GM18870 (cell line): ENCODE data around the gene FAM78B.

Source experiments
- ATAC-seq: cut with Tn5 transposase; IDR thresholded peaks from one replicate; pipeline ENCODE4 v1.9.1; 2021; ENCODE audit warnings: moderate library complexity; ENCODE audit not compliant: unreplicated experiment

The FAM78B gene

DNA sequence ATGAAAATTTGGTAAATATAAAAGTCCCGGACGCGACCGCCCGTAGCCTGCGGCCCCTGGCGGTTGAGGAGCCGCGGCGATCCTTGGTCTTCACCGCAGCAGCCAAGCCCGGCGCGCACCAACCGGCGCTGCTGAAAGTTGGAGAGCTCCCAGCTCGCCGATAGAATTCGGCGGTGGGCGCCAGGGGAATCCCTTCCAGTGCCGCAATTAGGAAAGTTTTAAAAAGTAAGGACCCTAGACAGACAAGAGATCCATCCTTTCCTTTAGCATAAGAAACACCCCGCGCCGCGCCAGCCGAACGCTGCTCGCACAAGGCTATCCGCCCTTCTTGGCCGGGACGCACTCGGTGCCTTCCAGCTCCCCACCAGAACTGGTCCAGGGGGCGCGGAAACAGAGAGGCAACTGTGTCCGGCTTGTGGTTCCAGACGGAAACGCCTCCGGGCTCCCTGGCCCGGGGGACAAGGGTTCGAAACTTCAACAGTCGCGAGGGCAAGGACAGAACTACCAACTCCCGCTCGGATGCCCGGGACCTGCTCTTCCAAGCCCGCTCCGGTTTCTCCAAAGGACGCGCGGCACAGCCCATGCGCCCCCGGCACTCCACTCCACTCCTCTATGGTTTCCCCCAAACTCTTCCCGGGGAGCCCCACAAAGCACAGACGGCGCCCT is 1.7 kb downstream of the FAM78B start:
- peak; percentile 23 for ATAC-seq

DNA sequence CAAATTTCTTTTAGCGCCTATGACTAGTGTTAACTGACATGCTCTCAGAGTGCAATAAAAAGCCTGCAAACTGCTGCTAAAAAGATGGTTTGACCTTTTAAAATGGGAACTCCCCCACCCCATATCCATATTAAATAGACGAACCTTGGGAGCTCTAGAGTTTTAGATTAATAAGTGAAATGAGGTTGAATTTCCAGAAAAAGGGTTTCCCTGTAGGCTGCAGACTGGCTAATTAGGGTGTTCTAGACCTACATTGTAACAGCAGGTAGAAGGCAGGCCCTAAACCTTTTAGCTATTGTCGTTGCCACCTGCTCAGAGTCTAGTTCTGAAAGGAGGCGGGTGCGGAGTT is 2.2 kb downstream of the FAM78B start:
- ATAC-seq, result no peak

DNA sequence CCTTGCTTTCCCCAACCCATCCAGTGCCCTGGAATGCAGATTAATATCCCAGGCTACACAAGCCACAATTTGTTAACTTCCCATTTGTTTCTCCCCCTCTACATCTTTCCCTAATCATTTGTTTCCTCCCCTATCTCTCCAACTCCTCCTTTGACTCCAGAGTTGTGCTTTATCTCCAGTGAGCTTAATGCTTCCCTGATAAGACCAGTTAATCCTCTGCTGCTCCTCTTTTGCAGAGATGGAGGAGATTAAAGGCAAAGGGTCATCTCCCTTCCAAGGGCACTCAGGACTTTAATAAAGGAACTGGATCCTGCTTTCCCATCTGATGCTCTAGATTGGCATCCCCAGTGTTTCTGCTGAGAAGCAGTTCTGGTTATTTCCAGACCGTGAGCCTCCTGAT is 7.1 kb downstream of the FAM78B start:
- ATAC-seq, result no peak

DNA sequence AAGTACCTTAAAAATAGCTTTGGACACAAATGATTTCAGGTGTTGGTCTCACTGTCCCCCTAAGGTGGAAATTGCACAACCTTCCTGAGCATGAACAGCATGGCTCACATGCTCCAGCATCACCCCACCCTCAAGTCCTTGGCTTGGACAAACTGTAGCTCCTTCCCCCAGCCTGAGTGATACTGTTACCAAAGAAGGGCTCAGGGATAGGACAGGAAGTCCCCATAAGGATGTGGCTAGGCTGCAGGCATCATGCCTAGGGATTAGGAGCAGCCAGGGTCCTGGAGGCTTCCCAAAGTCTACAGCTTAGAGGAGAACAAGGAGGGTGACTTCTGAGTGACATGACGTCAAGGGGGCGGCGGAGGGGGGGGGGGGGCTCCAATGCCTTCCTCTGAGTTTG is 10.1 kb downstream of the FAM78B start:
- no peak for ATAC-seq

DNA sequence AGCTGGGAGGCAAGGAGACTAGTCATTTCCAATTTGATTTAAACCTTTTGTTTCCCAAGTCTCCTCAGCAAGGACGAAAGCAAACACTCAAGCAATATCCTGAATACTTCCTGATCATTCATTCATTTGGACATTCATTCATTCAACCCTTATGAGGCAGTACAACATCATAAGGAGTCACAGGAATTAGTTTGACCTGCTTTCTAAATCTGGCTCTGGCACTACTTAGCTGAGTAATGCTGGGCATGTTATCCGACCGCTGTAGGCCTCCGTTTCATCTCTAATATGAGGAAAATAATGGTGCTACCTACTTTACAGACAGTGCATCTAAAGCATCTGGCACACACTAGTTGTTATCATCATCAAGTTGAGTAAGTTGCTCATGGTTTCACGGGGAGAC is 11.7 kb downstream of the FAM78B start:
- ATAC-seq, result no peak

DNA sequence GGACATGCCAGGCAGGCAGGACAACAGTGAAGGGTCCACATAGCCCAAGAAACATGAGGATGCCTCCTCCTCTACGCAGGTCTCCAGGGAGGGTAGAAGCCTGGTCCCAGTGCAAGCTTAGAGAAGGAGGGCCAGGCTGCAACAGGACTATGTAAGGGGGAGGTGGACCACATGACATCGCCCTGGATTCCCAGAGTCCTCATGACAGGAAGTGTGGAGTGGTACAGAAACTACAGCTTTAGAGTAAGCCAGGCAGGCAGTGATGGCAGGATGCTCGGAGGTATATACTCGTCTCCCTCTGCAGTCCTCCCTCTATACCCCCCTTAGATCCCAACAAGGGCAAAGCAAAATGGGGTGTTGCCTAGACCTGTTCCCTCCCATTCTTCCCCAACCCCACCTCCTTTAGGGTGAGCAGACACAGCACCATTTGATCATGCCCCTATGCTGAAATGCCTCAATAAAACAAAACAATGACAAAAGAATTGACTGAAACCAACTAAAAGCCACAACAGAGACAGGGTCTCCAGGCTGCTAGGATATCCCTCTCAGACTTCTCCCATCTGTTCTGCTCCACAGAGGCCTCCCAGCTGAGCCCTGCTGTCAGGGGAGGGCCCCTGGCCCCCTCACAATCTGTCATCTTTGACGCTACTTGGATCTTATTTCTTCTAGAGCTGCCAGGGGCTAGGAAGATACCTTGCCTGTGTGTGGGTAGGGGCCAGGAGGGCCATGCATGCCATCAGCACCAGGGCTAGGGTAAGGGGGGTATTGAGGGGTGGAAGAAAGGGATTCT is 13.1 kb downstream of the FAM78B start:
- ATAC-seq, result no peak

DNA sequence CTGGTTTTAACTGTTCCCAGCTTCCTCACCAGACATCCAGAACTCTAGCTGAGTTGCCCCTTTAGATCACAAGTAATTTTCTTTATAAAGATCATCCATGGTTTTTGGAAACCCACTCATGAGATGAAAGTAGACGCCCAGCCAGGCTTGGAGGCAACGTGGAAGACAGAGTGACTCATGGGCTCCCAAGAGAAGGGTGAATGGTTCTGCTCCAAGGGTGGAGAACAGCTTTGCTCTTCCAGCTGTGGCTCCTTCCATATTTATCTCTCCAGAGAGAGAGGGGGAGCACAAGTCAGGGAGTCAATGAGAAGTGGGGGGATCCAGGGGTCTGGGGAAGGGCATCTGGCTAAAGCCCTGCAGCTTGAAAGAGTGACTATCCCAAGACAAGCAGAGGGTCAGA is 13.8 kb downstream of the FAM78B start:
- ATAC-seq, result no peak

DNA sequence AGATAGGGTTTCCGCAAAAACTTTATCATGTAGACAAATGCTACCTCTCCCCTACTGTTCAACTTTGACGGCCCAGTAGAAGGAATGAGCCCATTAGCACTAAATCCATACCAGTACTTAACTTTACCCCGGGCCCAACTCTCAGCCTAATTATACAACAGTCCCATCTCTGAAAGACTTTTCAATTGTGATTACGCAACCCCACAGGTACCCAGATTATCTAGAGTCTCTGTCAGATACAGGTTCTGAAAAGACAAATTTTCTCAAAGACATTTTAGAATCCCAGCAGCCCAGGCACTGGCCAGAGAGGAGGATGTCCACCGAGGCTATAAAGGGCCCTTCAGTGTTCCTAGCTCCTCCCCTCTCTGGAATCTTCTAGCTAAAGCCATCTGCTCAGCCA is 15.0 kb downstream of the FAM78B start:
- ATAC-seq, result no peak

DNA sequence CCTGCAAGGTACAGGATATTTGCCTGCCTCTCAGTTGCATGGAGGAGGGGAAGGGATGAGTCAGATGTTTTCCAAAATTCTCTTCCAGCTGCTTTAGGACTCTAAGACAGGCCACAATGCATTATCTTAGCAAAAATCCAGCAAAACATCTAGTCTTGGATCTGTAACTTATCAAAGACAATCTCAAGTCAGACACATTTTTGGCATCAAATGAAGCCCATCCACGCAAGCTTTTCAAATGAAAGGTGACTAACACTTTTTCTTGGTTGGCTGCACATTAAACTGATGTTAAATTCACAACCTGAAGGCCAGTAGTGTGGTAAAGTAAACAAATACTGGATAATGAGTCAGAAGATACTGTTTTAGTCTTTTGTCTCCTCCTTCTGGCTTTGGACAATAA is 21.3 kb downstream of the FAM78B start:
- ATAC-seq, result no peak

DNA sequence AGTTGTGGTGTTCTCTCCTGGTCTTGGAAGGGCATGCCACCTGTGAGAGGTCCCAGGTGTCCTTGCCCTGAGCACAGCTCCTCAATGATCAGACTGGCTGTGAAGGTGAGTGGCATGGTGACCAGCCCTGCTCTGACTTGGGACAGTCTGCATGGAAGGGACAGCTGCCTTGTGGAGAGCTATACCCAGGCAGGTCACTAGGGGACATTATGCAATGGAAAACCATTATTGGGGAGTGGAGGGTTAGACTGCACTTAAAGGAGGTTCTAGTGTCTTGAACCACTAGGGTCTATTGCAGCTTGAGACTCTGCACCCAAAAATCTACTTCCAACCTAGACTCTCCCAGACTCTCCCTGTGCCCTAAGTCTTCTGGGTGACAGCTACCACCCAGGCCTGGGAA is 24.8 kb downstream of the FAM78B start:
- ATAC-seq, result no peak

DNA sequence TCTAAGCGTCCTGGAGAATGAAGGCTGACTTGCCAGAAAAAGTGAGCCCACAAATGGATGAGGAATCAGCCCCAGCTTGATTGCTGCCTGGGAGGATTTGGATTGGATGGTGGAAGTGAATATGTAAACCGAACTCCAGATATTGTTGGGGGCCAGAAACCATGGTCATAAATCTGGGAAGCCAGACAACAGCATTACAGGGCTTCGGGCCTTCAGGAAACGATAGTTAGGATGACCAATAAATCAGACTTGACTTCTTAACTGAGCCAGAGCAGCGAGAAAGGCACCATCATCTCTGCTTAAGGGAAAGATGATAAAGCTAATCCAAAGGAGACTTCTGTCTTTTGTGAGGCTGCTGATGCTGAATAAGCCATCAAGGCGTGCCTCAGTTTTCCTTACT is 26.6 kb downstream of the FAM78B start:
- no peak for ATAC-seq

DNA sequence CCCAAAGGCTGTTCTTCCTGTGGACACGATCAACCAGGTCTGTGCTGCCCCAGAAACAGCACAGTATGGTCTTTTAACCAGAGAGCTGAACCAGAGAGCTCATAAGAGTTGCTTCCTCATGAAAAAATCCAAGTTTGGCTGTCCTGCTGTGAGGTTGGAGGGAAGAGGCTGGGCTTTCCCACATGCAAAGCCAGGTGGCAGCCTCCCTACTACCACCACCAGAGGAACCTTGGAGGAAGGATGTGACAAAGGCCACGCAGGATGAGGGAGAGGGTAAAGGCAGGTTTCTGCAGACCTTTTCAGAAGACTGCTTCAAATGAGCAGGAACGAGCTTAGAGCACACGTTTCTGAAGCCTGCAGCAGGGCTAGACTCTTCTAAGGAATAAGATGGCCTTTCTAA is 27.1 kb downstream of the FAM78B start:
- no peak for ATAC-seq

DNA sequence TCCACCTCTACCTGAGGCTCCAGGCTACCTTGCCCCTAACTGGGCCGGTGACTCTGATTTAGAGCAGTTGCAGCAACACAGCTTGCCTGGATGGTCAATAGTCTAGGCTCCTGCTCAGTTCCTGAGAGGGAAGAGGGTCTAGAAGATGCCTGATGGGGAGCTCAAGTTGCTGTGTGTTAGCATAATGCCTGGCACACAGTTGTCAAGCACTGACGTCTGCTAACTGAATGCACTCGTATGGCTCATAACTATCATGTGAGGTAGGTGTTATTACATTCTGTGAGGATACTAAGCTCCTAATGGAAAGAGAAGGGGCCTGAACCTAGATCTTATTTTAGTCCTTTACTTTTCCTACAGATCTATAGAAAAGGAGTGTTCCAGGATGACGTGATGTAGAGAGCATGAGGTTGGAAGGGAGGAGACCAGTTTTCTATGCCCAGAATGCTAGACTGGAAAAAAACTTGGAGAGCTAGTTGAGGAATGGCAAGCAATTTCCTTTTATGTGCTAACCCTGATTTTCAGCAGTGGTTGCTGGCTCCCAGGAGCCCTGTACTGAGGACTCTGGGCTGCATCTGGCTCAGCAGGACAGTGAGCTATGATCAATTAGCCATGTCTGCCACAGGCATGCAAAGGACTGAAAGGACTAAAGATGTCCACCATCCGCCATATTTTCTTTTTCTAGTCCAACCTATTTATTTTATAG is 30.0 kb downstream of the FAM78B start:
- ATAC-seq, result no peak

DNA sequence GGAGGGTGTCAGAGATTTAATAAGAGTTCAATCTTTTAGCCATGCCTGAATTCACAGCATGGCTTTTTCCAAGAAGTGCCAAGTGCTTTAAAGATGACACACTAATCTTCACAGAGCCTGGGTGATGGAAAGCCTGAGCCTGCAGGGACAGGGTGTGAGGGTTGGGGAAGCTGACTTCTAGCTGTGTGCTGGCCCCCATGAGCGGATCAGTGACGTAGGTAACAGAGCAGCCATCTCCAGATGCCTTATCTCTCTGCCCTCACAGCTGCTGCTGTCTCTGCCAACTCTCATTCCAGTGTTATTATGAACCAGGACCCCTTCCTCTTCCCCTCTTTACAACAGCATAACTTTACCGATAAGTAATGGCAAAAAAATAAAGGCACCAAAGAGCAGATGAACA is 30.6 kb downstream of the FAM78B start:
- no peak for ATAC-seq

DNA sequence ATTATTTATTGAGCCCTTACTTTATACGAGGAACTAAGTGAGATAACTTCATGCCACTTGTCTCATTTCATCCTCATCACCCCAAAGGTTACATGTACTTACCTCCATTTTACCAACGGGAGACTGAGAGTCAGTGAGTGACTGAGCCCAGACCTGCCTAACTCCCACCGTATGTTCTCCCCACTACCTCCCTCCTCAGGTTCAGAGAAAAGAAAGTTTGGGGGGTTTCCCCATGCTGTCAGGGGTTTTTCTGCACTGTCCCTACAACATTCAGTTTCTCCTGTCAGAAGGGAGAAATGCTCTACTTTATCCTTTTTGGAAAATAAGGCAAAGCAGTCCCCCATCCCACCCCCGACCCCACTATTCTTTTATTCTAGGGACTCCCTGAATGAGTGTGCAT is 32.9 kb downstream of the FAM78B start:
- peak; percentile 55 for ATAC-seq

DNA sequence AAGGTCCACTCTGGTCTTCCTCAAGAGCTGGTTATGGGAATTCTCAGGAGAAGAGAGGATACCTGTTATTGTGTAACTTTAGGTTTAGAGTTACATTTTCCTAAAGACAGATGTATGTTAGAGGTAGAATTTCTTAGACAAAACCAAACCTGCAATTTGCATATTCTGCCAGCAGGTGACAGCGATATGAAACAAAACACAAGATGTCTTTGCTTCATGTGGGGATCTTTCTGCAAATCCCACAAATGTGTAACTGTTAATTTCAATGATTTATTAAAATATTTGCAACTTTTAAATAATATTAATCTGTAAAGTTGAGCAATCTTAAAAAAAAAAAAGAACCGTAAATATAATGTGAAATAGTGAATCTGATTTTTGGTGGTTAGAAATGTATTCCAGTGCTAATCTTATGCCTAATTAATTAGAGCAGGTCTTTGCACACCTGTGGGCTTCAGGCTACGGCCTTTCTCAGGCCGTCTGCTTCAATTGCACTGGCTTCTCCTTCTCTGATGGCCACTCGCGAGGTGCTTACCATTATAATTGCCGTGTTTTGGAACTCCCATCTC is 33.4 kb downstream of the FAM78B start:
- ATAC-seq, result no peak

DNA sequence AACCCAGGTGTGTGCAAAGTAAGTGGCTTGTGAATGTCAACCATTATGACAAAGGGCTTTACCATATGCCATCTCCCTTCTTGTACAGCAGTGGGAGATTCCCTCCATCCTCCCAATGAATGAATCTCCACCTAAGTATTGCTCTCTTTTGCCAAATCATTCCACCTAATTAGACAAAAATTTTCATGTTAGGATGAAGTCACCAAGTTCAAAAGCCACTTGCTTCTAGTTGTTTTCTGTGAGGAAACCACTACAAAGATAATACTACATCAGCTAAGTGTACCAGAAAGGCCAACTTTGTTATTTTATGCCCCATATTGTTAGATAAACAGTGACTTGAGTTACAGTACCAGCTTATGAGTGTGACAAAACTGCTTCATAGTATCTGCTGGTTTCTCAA is 34.3 kb downstream of the FAM78B start:
- ATAC-seq, result no peak

DNA sequence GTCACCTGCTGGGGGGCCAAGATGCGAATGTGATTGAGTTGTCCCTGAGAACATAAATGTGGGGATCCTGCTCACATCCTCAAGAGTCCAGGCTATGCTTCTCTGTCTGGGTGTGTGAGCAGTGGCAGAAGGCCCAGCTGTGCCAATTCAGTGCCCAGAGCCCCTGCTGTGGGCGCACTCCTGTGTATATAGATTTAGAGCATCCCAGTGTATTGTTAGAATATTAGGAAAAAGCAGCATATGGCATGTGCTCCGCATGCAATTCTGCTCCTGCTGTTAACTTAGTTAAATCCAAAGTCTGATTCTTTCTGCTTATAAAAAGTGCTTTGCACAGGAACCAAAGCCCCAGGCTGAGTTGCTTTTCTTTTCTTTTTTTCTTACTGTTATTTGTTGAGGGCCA is 37.8 kb downstream of the FAM78B start:
- no peak for ATAC-seq

DNA sequence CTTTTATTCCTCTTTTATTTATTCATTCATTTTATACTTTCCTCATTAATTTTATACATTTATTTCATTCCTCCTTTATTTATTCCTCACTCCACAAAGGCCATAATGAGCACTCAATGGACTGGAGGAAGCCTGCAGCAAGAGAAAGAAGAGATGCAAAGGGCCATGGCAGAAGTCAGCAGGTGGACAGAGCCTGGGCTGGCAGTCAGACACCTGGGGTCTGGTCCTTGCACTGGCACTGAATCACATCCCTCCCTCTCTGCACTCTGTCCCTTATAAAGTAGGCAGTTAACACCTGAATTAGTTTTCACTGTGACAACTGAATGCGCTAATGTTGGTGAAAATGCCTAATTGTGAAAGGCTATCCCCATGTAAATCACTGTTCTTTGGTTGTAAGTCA is 38.6 kb downstream of the FAM78B start:
- no peak for ATAC-seq

DNA sequence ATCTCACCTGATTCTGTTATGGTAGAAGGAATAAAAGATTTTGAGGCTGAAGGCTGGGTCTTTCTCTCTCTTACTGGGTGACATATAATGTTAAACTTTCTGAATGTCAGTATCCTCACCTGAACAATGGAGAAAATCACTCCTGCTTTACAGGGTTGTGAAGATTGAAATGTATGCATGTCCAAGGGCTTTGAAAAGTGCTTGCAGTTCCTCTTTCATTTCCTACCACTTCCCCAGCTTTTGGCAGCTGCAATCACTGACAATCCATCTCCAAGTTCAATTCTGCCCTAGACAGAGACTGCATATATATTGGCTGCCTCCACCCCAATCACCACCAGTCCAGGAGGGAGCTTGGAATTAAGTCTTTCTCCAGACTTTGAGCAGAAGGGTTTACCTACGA is 39.8 kb downstream of the FAM78B start:
- ATAC-seq, result no peak

DNA sequence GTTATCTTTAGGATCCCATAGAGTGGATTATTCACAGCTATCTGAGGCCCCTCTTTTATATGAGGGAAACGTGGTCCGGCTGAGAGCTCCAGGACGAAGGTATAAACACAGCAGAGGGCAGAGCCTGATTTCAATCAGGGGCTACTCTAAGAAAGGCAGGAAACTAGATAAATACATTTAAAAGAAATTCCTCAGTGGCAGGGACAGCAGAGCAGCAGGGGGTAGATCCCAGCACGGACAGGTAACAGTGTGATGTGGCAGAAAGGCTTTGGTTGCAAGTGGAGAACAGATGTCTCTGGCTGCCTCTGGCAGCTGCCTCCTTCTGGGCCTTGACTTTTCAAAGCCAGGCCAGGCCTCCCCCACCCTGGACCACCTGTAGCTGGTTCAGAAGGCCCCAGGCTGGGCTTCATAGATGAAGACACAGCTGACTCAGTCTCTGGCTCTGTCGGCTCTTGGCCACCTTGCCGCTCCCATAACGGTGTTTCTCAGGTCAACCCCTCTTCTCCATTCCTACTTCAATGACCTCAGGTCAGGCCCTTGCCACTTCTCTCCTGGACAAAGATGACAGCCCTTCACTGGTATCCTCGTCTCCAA is 43.8 kb downstream of the FAM78B start:
- no peak for ATAC-seq

DNA sequence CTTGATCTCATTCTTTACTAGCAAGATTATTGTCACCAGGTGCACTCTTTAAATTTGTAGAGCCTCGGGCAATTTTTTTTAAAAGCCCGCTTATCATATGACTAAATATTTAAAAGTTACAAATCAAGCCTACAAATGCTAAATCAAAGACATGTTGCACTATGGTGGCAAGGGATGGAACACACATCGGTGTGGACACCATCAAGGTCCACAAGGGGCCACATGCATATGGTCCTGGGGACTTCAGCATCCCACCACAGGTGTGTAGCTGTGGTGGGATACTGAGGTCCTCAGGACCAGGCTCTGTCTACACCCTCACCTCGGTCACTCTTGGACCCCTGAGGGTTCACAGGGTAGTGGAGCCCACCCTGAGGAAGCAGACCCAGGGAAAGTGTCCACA is 45.8 kb downstream of the FAM78B start:
- ATAC-seq, result no peak
